GM13977 (cell line): Measurements from ENCODE around the gene HSD11B1L.
A peak's percentile ranks its signal among the peaks of the same experiment; 100 is the strongest.
"Not testable (repeated sequence)": the region's sequence is repeated elsewhere in the genome, so short reads cannot be mapped to it uniquely, and the experiment has no call there.

Source experiments
- DNase-seq: peaks from one replicate; pipeline ENCODE4 v3.0.0; 2012; ENCODE audit warnings: low spot score
- in situ Hi-C: fragments of 300-500 bp; cut with MboI; formaldehyde crosslinking; loops from one replicate; pipeline ENCODE4 v1.12.0; 2022; ENCODE audit warnings: low sequenced_read_pairs, low pct_unique_long_range_greater_than_20kb, mixed read lengths, inconsistent platforms; ENCODE audit not compliant: unreplicated experiment
- TF ChIP-seq, protein P1 (sequence below): IDR thresholded peaks from 2 replicates; pipeline ENCODE4 v1.5.1; 2012; ENCODE audit warnings: mild to moderate bottlenecking, control low read depth; ENCODE audit not compliant: insufficient read depth; ENCODE audit errors: extremely low read depth, missing control alignments

The HSD11B1L gene

DNA sequence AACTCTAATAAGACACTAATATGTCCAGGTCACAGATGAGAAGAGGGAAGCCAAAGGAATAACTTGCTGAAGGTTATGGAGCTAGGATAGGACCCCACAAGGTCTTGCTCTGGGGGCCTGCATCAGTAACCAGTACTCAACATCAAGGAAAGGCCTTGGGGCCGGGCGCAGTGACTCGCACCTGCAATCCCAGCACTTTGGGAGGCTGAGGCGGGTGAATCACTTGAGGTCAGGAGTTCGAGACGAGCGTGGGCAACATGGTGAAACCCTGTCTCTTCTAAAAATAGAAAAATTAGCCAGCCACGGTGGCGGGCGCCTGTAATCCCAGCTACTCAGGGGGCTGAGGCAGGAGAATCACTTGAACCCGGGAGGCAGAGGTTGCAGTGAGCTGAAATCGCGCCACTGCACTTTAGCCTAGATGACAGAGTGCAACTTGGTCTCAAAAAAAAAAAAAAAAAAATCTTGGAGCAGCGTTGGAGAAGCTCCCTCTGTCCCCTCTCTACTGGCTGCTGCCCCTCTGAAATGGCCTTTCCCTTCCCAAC, 37.3 kb downstream of the HSD11B1L start:
- no peak for DNase-seq
- TF ChIP-seq, protein P1, sequence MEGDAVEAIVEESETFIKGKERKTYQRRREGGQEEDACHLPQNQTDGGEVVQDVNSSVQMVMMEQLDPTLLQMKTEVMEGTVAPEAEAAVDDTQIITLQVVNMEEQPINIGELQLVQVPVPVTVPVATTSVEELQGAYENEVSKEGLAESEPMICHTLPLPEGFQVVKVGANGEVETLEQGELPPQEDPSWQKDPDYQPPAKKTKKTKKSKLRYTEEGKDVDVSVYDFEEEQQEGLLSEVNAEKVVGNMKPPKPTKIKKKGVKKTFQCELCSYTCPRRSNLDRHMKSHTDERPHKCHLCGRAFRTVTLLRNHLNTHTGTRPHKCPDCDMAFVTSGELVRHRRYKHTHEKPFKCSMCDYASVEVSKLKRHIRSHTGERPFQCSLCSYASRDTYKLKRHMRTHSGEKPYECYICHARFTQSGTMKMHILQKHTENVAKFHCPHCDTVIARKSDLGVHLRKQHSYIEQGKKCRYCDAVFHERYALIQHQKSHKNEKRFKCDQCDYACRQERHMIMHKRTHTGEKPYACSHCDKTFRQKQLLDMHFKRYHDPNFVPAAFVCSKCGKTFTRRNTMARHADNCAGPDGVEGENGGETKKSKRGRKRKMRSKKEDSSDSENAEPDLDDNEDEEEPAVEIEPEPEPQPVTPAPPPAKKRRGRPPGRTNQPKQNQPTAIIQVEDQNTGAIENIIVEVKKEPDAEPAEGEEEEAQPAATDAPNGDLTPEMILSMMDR, result no peak

DNA sequence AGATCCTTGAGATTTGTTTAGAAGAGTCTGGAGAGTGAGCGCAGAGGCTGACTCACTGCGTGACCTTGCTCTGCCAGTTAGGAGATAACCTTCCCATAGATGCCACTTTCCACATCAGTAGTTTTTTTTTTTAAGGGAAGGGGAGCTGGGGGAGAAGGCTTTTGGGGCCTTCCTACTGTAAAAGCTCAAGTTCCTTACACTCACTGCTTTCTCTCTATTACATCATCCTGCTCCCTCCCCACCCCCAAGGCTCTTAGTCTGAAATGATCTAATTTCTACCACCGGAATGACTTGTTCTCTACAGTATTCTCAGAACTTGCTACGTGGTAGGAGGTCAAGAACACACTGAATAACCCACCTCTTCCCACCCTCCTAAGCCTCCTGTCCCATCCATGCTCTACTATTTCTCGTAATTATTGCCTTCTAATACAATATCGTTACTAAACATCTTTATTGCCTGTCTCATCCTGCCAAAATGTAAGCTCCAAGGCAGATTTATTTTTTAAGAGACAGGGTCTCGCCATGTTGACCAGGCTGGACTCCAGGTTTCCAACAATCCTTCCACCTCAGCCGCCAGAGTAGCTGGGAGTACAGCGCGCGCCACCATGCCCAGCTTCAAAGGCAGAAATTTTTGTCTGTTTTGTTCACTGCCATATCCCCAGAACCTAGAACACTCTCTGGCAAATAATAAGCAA, 37.9 kb downstream of the HSD11B1L start:
- TF ChIP-seq, protein P1, result no peak
- in situ Hi-C loops, result no loop called here
- DNase-seq, result peak; percentile 74

More for the DNA sequence above, 37.3 kb downstream of the HSD11B1L start:
- in situ Hi-C loops, result no loop called here

DNA sequence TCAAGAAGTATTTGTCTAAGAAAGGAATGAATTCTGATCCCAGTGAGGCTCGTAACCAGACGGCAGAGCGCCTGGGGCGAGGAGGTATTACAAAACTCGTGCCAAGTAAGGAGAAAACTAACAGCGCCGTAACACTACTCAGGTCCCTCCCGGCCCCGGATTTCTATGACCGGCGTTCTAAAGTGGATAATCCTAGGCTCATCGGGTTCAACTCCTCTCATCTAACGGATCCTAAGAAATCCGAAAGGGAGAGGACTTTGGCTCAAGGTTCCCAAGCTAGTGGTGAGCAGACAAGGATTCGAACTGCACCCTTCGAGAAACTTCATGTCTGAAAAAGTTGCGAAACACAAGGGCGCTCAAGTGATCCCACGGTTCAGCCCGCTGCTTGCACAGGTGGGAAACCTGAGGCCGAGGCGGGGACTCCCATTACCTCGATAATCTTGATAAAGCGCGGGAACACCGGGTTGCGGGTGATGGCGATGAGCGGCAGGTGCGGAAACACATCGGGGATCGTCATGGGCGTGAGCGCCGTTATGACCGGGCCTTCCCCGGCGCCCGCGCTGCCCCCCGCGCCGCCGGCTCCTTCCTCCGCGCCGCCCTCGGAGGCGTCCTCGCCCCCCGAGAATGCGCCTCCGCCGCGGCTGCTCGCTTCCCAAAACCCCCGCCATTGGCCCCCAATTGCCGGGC, 38.6 kb downstream of the HSD11B1L start:
- no peak for DNase-seq
- in situ Hi-C loops, result no loop called here
- TF ChIP-seq, protein P1, result no peak

DNA sequence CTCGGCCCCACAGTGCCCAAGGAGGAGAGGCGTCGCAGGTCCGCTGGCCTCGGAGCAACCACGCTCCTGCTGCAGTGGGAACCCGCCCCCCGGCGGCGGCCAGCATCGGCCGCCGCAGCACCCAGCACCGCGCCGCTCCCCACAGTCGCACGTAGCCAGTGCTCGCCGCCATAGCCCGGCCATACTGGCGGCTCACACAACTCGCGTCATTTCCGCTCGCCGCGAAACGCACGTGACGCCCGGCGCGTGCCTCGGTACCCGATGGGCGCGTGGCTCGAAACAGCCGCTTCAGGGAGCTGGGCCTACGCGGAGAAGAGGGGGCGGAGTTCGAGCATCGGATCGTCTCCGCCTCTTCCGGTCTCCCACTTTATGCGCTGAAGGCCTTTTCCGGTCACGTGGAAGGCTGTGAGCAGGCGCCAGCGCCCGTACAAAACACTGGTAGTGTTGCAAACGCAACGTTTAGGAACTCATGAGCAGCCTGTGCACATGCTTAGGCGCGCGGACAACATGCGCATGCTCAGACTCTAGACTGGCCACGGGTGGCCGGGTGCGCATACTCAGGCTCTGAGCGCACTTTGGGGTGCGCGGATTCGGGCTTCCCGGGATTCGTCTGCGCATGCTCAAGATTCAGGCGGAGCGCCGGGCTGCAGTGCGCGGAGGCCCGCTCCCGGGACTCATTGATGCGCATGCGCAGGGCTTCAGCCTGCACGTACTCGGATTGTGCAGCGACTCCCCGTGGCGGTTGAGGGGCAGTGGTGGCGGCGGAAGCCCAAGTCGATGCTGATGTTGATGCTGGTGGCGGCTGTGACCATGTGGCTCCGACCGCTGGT, 39.3 kb downstream of the HSD11B1L start, which contains the start of the genes CATSPERD and LONP1:
CATSPERD (plus strand) TSS at position 677 of the 830 bp plus-strand sequence; CDS start at position 778, 101 bp downstream.
LONP1 (minus strand) TSS at position 186 of the 830 bp plus-strand sequence; CDS start at position 172, 14 bp downstream.
- in situ Hi-C loops, result no loop called here

DNA sequence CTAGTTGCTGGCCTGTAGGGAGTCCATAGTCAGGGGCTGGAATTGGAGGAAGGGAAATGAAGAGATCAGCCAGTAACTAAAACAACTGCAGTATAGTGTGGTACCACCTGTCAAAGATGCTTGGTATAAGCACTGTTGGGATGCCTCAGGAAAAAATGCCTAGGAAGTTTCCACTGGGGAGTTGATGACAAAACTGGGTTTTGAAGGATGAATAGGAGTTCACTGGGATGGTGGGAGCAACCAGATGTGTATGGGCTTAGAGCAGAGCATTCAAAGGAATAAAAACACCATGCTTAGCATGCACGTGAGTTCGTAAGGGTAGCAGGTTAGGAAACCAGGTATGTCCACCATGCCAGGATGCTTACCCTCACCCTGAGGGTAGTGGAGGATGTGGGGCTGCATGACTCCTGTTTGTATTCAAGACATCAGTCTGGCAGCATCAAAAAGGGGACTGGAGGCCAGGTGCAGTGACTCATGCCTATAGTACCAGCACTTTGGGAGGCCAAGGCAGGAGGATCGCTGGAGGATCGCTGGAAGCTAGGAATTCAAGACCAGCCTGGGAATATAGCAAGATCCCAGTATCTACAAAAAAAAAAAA, 46.7 kb downstream of the HSD11B1L start:
- in situ Hi-C loops, result no loop called here
- TF ChIP-seq, protein P1, result no peak
- no peak for DNase-seq

More for the DNA sequence above, 39.3 kb downstream of the HSD11B1L start, which contains the start of the genes CATSPERD and LONP1:
- TF ChIP-seq, protein P1, result peak; percentile 97
- DNase-seq, result peak; percentile 99

DNA sequence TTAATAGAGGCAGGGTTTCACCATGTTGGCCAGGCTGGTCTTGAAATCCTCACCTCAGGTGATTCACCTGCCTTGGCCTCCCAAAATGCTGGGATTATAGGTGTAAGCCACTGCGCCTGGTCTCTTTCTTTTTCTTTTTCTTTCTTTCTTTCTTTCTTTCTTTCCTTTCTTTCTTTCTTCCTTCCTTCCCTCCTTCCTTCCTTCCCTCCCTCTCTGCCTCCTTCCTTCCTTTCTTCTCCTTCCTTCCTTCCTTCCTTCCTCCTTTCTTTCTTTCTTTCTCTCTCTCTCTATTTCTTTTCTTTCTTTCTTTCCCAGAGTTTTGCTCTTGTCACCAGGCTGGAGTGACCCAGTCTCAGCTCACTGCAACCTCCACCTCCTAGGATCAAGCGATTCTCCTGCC, 52.3 kb downstream of the HSD11B1L start:
- DNase-seq, in situ Hi-C loops: not testable (repeated sequence)
